HG03342 (cell line): ENCODE measurements around the gene WAPL.

Source experiments
- ATAC-seq: cut with Tn5 transposase; IDR thresholded peaks from one replicate; pipeline ENCODE4 v1.9.1; 2021; ENCODE audit warnings: mild to moderate bottlenecking, moderate library complexity; ENCODE audit not compliant: unreplicated experiment

The WAPL gene

DNA sequence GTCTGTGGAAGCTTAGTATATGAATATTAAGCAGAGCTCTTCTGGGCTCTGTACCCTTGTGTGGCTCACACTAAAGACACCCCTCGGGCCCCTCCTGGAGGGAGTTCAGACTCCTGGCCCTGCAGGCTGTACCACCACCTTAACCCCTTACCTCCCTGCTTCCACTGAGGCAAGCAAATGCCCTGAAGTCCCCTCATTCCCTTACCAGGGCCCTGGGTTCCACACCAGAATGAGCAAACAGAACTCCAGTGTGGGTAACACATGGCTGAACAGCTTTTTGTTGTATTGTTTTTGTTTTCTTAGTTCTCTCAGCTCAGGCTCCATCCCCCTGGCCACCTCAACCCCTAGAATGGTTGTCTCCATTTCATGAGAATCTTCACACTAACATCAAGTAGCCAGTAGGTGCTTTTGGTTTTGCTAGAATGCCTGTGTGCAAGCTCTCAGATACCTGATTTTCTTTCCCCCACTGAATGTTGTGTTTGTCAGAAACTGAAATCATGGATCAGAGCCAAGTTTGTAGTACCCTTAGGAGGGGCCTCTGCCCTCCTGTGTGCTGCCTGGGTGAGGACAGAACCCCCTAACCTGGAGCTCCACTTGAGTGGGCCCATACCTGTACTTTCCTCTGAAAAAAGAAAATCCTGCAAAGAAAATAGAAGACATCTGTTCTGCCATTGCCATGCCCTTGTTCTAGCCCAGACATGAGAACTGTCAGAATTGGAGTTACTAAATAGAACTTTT is 2.8 kb upstream of the WAPL start:
- ATAC-seq = no peak

- ATAC-seq = no peak
Observed at GRCh38 chr10:86523348-86523747, 1.8 kb upstream of the WAPL start.

DNA sequence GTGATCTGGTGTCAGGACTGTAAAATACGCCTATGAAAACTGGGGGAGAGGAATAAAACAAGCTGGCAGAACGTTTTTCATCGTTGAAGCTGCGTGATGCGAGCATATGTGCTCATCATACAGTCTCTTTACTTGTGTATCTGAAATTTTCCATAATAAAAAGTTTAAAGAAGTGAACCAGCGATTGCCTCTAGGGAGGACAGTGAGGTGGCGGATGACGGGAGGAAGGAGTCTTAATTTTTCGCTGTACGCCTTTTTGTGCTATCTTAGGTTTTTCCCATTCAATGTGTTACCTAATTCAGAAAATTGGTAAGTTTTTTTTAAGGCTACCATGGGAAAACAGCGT is 891 bp upstream of the WAPL start:
- ATAC-seq = no peak

DNA sequence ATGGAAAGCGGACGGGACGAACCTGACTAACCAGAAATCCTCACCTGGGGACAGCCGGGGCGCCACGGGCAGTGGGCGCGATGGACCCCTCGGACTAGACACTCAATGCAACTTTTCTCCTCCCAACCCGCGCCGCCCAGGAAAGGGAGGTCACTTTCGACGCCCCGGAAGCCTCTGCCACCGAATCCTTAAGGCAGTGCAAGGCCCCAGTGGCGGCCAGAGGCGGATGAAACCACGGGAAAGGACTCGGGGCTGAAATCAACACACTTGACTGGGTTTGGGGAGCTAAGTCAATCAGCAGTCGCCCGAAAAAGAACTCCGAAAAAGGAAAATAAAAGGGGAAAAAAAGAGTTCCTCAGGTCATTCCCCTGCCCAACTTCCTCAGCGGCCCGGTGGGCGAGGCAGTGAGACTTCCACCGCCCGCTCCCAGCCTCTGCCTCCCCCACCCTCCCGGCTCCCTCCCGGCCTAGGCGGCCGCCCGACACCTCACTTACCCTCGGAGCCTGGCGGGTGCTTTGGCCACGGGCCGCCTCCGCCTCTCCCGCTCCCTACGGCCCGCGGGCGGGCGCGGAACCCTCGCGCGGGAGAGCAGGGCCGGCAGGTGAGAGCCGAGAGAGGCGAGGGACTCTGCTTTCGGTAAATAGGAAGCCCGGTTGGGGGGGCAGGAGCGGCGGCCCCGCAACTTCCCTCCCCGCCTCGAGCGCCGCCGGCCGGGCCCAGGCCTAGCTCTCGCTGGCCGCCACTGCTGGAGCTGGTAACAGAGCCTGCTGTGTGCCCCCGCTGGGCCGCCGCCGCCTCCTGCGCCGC is 518 bp downstream of the WAPL start:
- peak; percentile 23 for ATAC-seq

GRCh38 chr10:86518781-86519180 is 2.8 kb downstream of the WAPL start:
- ATAC-seq = no peak

DNA sequence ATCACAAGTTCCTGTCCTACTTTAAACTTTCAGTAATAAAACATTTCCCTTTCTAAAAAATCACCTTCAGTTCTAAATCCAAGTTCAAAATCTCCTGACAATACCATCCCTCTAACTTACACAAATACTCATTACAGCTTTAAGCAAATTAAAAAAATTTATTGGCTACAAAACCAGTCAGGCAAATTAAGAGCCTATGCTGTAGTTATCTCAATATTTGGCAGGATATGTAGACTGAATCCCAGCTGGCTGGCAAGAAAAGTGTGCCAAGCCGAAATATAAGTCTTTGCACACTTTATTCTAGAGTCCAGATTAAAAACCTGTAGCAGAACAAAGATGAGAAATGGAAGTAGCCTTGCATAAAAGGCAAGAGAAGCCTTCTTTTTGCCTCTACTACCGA is 9.5 kb downstream of the WAPL start:
- ATAC-seq = no peak

DNA sequence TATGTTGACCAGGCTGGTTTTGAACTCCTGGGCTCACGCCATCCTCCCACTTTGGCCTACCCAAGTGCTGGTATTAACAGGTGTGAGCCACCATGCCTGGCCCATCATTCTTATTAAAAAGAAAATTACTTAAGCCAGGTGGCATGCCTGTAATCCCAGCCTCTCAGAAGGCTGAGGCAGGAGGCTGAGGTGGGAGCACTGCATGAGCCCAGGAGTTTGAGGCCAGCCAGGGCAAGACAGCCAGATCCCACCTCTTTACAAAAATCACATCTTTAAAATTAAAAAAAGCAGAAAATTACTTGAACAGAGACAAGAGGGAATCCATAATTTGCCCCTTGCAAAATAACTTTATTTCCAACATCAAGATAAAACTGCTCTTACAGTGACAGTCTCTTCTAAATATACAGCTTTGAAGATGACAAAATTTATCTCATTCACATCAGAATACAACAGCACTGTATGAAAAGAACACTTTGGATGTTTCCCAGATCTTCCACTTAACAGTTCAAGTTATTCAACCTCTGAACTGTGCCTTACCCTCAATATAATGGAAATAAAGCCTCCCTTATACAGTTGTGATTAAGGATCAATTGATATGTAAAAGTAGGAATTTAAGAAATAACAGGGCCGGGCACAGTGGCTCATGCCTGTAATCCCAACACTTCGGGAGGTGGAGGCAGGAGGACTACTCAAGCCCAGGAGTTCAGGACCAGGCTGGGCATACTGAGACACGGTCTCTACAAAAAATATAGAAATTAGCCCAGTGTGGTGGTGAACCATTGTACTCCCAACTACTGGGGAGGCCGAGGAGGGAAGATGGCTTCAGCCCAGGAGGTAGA is 10.3 kb downstream of the WAPL start:
- no peak for ATAC-seq

DNA sequence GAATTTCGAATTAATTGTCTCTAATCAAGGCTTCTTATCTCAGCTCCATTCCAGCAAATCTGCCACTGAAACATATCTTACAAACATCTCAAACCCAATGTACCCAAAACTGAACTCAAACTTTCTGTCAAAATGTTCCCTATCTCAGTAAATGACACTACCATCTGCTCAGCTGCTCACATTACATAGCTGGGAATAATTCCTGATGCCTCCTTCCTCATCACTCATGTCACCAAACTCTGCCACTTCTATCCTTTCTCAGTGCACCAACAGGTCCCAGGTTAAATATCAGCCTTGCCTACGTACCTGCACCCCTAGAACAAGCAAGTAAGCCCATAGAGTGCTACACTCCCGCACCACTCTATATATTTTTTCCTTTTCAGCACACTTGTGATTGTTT is 12.4 kb downstream of the WAPL start:
- no peak for ATAC-seq

DNA sequence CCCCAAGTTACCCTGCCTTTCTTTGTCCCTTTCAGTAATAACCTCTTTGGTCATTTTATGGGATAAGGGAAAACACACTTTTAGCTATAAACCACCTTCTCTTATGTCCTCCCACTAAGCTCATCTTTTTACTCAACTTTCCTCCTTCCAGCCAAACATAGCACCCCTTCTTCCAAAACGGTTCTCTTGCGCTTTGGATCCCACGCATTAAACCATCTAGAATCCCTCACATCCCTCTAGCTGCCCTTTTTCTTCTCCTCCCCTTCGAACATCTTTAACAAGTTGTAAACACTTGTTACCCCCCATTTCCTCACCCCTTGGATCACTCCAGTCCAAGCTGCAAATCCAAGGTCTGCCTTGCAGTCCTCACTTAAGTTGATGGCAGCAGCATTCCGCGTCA is 13.4 kb downstream of the WAPL start:
- no peak for ATAC-seq

DNA sequence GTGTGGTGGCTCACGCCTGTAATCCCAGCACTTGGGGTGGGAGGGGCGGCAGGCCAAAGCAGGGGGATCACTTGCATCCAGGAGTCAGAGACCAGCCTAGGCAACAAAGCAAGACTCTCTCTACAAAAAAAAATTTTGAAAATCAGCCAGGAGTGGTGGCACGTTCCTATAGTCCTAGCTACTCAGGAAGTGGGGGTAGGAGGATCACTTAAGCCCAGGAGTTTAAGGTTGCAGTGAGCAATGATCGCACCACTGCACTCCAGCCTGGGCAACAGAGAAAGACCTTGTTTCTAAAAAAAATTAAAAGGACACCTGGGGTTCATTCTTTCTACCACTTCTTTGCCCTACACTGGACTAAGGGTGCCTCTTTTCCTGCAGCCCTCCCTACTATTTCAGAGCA is 15.1 kb downstream of the WAPL start:
- ATAC-seq = no peak

DNA sequence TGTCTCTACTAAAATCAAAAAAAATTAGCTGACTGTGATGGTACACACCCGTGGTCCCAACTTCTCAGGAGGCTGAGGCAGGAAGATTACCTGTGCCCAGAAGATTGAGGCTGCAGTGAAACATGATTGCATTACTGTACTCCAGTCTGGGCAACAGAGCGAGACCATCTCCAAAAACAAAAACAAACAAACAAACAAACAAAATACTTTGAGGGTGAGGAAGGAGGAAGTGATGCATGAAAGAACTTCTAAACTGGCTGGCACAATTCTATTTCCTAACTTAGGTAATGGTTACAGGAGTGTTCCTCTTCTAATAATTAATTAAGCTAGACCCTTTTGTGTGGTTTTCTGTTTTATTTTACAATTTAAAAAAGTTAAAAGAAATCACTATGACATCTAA is 15.5 kb downstream of the WAPL start:
- no peak for ATAC-seq

- ATAC-seq = no peak
Observed at GRCh38 chr10:86504510-86504909, 17.1 kb downstream of the WAPL start.

GRCh38 chr10:86500846-86501245 is 20.7 kb downstream of the WAPL start:
- no peak for ATAC-seq

DNA sequence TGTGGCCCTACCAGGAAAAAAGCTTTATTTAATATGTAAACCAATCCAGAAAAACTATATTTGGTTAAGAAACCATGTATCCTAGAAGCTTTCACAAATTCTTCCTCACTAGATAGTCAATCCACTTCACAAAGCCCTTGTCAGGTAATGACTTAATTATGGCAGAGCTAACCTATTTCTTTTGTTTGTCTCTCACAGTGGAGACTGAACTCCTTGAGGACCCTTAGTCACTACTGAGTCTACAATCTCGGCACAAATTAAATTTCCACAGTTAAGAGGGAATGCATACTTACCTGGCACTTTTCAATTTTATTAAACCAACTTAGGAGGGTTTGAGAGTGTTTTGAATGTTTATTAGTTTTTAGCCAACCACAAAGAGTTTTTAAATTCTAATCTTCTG is 23.0 kb downstream of the WAPL start:
- ATAC-seq = no peak

DNA sequence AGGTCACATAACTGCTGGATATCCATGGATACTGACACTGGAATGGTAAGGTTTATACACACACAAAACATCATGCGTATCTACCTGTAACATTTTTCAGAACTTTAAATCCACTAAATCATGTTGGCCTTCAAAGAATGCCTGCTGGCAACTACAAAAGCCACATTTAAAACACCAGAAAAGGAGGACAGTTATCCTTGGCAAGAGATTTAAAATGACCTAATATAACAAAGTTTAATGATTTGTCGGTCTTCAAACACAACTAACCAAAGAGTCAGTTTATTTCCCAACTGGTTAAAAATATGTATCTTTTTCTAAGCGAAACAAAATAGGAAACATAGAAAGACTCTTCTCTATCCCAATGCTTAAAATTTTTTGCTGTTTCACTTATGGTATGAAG is 24.0 kb downstream of the WAPL start:
- no peak for ATAC-seq

DNA sequence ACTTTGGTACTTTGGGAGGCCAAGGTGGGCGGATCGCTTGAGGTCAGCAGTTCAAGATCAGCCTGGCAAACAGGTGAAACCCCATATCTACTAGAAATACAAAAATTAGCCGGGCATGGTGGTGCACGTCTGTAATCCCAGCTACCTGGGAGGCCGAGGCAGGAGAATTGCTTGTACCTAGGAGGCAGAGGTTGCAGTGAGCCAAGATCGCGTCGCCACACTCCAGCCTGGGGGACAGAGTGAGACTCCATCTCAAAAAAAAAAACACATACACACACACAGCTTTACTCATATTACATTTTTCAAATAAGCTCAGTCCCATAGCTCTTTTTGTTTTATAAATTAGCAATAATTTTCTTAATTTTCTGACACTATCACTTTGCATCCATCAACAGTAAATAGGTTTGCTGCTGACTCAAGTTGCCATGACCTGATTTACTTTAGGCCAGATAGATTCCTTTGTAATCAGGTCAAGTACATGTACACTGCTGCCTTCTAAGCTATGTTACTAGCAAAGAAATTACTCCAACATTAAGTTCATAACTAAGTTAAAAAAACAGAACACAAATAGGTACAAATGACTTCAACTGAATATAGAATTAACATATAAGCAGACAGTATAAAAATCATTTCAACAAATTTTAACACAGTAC is 31.5 kb downstream of the WAPL start:
- no peak for ATAC-seq

DNA sequence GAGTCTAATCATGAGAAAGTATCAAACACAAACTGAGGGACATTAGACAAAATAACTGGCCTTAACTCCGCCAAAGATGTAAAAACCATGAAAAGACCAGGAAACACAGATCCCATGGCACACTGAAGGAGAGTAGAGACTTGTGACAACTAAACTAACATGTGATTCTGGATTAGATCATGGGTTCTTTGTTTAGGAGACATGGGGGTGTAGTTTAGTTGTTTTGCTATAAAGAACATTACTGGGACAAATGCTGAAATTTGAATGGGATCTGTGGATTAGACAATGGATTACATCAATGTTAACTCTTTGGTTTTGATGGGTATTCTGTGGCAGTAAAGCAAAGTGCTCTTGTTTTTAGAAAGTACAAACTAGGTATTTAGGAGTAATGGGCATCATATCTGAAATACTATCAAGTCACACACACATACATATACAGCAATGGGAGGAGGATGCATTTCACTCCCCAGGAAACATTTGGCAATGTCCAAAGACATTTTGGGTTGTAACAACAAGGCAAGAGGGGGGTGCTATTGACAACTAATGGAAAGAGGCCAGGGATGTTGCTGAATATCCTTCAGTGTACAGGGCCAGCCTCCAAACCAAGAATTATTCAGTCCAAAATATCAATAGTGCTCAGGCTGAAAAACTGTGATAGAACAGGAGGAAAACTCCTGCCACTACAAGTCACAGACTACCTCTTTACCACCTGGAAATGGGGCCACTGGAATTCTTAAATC is 32.4 kb downstream of the WAPL start:
- ATAC-seq = no peak

GRCh38 chr10:86486856-86487255 is 34.7 kb downstream of the WAPL start:
- ATAC-seq = peak; percentile 68

DNA sequence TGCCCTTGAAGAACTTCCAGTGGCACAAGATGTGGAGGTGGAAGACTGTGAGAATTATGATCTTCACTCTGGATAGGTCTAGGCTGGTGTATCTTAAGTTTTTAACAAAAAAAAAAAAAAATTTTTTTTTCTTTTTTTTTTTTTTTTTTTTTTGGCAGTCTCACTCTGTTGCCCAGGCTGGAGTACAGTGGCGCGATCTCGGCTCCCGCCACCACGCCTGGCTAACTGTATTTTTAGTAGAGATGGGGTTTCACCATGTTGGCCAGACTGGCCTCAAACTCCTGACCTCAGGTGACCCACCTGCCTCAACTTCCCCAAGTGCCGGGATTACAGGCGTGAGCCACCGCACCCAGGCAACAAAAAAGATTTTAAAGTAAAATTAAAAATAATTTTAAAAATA is 37.9 kb downstream of the WAPL start:
- ATAC-seq = no peak

DNA sequence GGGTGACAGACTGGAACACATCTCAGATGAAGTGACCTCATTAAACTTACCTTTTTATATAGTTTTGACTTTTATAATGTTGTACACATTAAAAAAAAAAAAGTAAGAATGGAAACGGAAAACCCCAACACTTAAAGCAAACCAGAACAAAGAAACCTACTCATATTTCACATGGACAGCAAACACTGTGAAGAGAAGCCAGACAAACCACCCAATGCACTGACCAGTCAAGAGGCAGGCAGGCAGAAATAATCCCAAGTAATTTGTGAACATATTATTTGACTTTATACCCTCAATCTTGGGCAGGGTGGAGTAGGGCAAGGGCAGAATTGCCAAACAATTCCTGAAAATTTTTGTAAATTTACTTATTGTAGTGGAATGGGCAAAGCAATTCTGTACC is 39.8 kb downstream of the WAPL start:
- no peak for ATAC-seq

DNA sequence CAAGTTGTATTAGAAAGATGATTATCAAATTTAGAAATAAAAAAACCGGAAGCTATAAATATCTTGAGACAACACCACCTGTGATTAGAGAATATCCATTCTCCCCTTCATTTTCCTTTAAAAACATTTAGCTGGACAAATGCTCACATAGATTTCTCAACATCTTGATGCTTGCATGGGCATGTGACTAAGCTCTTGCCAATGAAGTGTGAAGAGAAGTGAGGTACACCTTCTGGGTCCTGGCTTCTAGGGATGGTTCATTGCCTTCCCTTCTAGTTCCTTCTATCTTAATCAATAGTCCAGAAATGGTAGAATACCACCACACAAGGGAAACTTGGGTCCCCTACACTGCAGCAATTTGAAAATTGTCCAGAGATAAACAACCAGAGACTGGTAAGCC is 41.0 kb downstream of the WAPL start:
- ATAC-seq = no peak
